Caco-2 (cell line): ENCODE measurements around the gene FOXC2. TPM values are rescaled to one million over a fixed set of nuclear protein-coding genes. Genes with fewer than 3 reads are reported as not detected.
A peak's percentile ranks its signal among the peaks of the same experiment; 100 is the strongest.

Experiments
- BruUV-seq: library from RNA; stranded (reverse); fragments of 400-500 nt; replicated peaks from 2 replicates; lab custom pipeline; 2021; lab: Mats Ljungman, UMichigan
- CTCF ChIA-PET: fragments of 300-600 bp; sonication (Branson Sonifier 250); formaldehyde crosslinking; loops from one replicate; lab custom pipeline; 2022; ENCODE audit warnings: antibody characterized with exemption; lab: Charles Lee
- POLR2A ChIA-PET: fragments of 300-600 bp; sonication (Branson Sonifier 250); formaldehyde crosslinking; loops from one replicate; lab custom pipeline; 2022; ENCODE audit warnings: antibody characterized with exemption; lab: Charles Lee
- DNase-seq, 2 experiments: peaks; one replicate each; pipeline versions ENCODE4 v3.0.0 to v3.0.0-alpha.2; 2020 to 2022
- H3K27me3 ChIP-seq: replicated peaks from 2 replicates; pipeline ENCODE4 v1.6.0; 2011; ENCODE audit warnings: low read length; ENCODE audit not compliant: control insufficient read depth, insufficient read depth
- H3K36me3 ChIP-seq: 2 replicates; pipeline ENCODE4 v1.5.1; 2011; ENCODE audit warnings: low read length; ENCODE audit not compliant: control insufficient read depth, insufficient read depth
- H3K4me1 ChIP-seq: fragments of 250-450 bp; sonication (Bioruptor Pico); 2 replicates; pipeline ENCODE4 v1.5.1; 2020; ENCODE audit warnings: mild to moderate bottlenecking
- H3K4me3 ChIP-seq: 2 replicates; pipeline ENCODE4 v1.5.1; 2011; ENCODE audit warnings: low read depth, mild to moderate bottlenecking, control low read depth, low read length
- H3K9me3 ChIP-seq: fragments of 250-450 bp; sonication (Bioruptor Pico); 2 replicates; pipeline ENCODE4 v1.5.1; 2020; ENCODE audit warnings: mild to moderate bottlenecking, moderate library complexity
- H3K27ac Mint-ChIP-seq: one replicate; pipeline ENCODE4 v1.8.0; 2022; ENCODE audit warnings: mixed read lengths; ENCODE audit not compliant: unreplicated experiment
- H3K27me3 Mint-ChIP-seq: one replicate; pipeline ENCODE4 v1.8.0; 2022; ENCODE audit warnings: mixed read lengths; ENCODE audit not compliant: insufficient read depth, unreplicated experiment
- H3K36me3 Mint-ChIP-seq: one replicate; pipeline ENCODE4 v1.8.0; 2022; ENCODE audit warnings: mild to moderate bottlenecking, mixed read lengths; ENCODE audit not compliant: insufficient read depth, unreplicated experiment
- H3K4me1 Mint-ChIP-seq: one replicate; pipeline ENCODE4 v1.8.0; 2022; ENCODE audit warnings: low read depth, mixed read lengths; ENCODE audit not compliant: unreplicated experiment
- H3K4me3 Mint-ChIP-seq: one replicate; pipeline ENCODE4 v1.8.0; 2022; ENCODE audit warnings: mild to moderate bottlenecking, moderate library complexity, mixed read lengths; ENCODE audit not compliant: unreplicated experiment
- H3K9me3 Mint-ChIP-seq: one replicate; pipeline ENCODE4 v1.8.0; 2022; ENCODE audit warnings: mixed read lengths; ENCODE audit not compliant: unreplicated experiment
- CTCF ChIP-seq, 2 experiments: fragments of 200-600 bp in 1 of 2; IDR thresholded peaks; 1 replicate in 1 of 2; 2 replicates in 1 of 2; pipeline versions ENCODE4 v1.5.1 to v1.8.0; 2011 to 2022; ENCODE audit warnings: antibody characterized with exemption in 1 of 2, control low read depth in 1 of 2, inconsistent platforms in 1 of 2, low read depth in 1 of 2, low read length in 1 of 2, mild to moderate bottlenecking in 1 of 2, moderate library complexity in 1 of 2; ENCODE audit not compliant: insufficient read depth in 1 of 2, severe bottlenecking in 1 of 2, unreplicated experiment in 1 of 2
- intact Hi-C: fragments of 100-400 bp; cut with micrococcal nuclease; formaldehyde crosslinking; loops from one replicate; pipeline ENCODE4 v1.10.0; 2022; ENCODE audit not compliant: unreplicated experiment
- total RNA-seq: library from RNA; stranded (reverse); gene quantifications from 2 replicates; pipeline ENCODE4 v1.2.3, GENCODE V29; 2022

FOXC2 gene
- total RNA-seq, 1 experiment from 2014 or later, result not detected

GRCh38 chr16:86576591-86577313 is 10.1 kb downstream of the FOXC2 start:
- peaks cover 21% of the 10 kb centered on the region for H3K27me3 Mint-ChIP-seq
- H3K27ac Mint-ChIP-seq, result peak overlapping the region; percentile 85
- peaks cover 10% of the 10 kb centered on the region for H3K36me3 Mint-ChIP-seq
- H3K4me3 ChIP-seq, result peak overlapping the region; percentile 49
- intact Hi-C loops, result loop anchor here (5.0 kb wide), 2 partner anchors 256 to 486 kb away; no protein-coding TSS in a partner anchor
- TF ChIP-seq CTCF (IDR thresholded peaks at IDR 0.05; ENCODE audit: insufficient read depth in 1 of 2, low read depth in 1 of 2, low read length in 1 of 2, severe bottlenecking in 1 of 2, unreplicated experiment in 1 of 2), result no peak
- CTCF ChIA-PET, result interaction anchor here (0.5 to 1.2 kb wide), 21 partner anchors 12 to 702 kb away, joined by 3 to 13 read pairs (median 6); no protein-coding TSS in a partner anchor
- POLR2A ChIA-PET, result interaction anchor here (0.7 kb wide), 1 partner anchor 378 kb away, joined by 6 read pairs; no protein-coding TSS in a partner anchor
- BruUV-seq, result no TSS peak
- no peaks in the 10 kb centered on the region for H3K36me3 ChIP-seq
- peaks cover 12% of the 10 kb centered on the region for H3K4me1 Mint-ChIP-seq
- no peaks in the 10 kb centered on the region for H3K9me3 Mint-ChIP-seq
- H3K27me3 ChIP-seq, result no peaks in the 10 kb centered on the region
- H3K9me3 ChIP-seq, result no peaks in the 10 kb centered on the region
- H3K4me3 Mint-ChIP-seq, result peak overlapping the region; percentile 98
- peak in 1 of 2 experiments; percentile 27 for DNase-seq
- peaks cover 12% of the 10 kb centered on the region; the same call in 1 of the 2 replicates for H3K4me1 ChIP-seq

GRCh38 chr16:86577314-86577971 is 10.8 kb downstream of the FOXC2 start:
- intact Hi-C loops, result loop anchor here (5.0 kb wide), 2 partner anchors 255 to 485 kb away; no protein-coding TSS in a partner anchor
- H3K27ac Mint-ChIP-seq, result no peak overlapping the region
- no peaks in the 10 kb centered on the region for H3K36me3 ChIP-seq
- no peaks in the 10 kb centered on the region for H3K9me3 Mint-ChIP-seq
- peak overlapping the region; percentile 98 for H3K4me3 Mint-ChIP-seq
- H3K4me3 ChIP-seq, result no peak overlapping the region
- no peaks in the 10 kb centered on the region for H3K27me3 ChIP-seq
- H3K9me3 ChIP-seq, result no peaks in the 10 kb centered on the region
- H3K4me1 ChIP-seq, result peaks cover 12% of the 10 kb centered on the region; the same call in 1 of the 2 replicates
- ChIA-PET CTCF (no interaction called here), POLR2A (no interaction called here)
- peaks cover 10% of the 10 kb centered on the region for H3K36me3 Mint-ChIP-seq
- no peak for DNase-seq
- no TSS peak for BruUV-seq
- peaks cover 22% of the 10 kb centered on the region for H3K27me3 Mint-ChIP-seq
- peaks cover 12% of the 10 kb centered on the region for H3K4me1 Mint-ChIP-seq
- TF ChIP-seq CTCF (IDR thresholded peaks at IDR 0.05; ENCODE audit: insufficient read depth in 1 of 2, low read depth in 1 of 2, low read length in 1 of 2, severe bottlenecking in 1 of 2, unreplicated experiment in 1 of 2), result no peak

GRCh38 chr16:86578061-86578599 is 11.5 kb downstream of the FOXC2 start, which contains the start of gene FOXL1:
Gene FOXL1 (plus strand): TSS chr16:86578549. CDS start chr16:86578724, 175 bp downstream.
- Histone ChIP-seq H3K4me1 (peaks cover 12% of the 10 kb centered on the region; the same call in 1 of the 2 replicates), H3K27me3 (no peaks in the 10 kb centered on the region), H3K9me3 (no peaks in the 10 kb centered on the region), H3K36me3 (no peaks in the 10 kb centered on the region), H3K4me3 (no peak within 1 kb of the TSS)
- no TSS peak for BruUV-seq
- ChIA-PET POLR2A (no interaction called here), CTCF (no interaction called here)
- Mint-ChIP-seq H3K36me3 (peaks cover 10% of the 10 kb centered on the region), H3K9me3 (no peaks in the 10 kb centered on the region), H3K4me3 (no peak within 1 kb of the TSS), H3K4me1 (peaks cover 10% of the 10 kb centered on the region), H3K27ac (no peak within 1 kb of the TSS), H3K27me3 (peaks cover 22% of the 10 kb centered on the region)
- intact Hi-C loops, result loop anchor here (5.0 kb wide), 2 partner anchors 254 to 484 kb away; no protein-coding TSS in a partner anchor
- TF ChIP-seq CTCF (IDR thresholded peaks at IDR 0.05; ENCODE audit: insufficient read depth in 1 of 2, low read depth in 1 of 2, low read length in 1 of 2, severe bottlenecking in 1 of 2, unreplicated experiment in 1 of 2), result no peak
- DNase-seq, result no peak
